Endothelial cell of coronary artery (primary cell): ENCODE results near the gene GPHN. TPM values are rescaled to one million over a fixed set of nuclear protein-coding genes. Genes with fewer than 3 reads are reported as not detected.

Source experiments
- total RNA-seq: library from RNA; depleted of rRNA; stranded (reverse); fragments of >200 nt; gene quantifications from 2 replicates; pipeline ENCODE4 v1.2.3, GENCODE V29; 2014

The GPHN gene
- total RNA-seq: 10.7 and 18.4 TPM in 2 replicates

DNA sequence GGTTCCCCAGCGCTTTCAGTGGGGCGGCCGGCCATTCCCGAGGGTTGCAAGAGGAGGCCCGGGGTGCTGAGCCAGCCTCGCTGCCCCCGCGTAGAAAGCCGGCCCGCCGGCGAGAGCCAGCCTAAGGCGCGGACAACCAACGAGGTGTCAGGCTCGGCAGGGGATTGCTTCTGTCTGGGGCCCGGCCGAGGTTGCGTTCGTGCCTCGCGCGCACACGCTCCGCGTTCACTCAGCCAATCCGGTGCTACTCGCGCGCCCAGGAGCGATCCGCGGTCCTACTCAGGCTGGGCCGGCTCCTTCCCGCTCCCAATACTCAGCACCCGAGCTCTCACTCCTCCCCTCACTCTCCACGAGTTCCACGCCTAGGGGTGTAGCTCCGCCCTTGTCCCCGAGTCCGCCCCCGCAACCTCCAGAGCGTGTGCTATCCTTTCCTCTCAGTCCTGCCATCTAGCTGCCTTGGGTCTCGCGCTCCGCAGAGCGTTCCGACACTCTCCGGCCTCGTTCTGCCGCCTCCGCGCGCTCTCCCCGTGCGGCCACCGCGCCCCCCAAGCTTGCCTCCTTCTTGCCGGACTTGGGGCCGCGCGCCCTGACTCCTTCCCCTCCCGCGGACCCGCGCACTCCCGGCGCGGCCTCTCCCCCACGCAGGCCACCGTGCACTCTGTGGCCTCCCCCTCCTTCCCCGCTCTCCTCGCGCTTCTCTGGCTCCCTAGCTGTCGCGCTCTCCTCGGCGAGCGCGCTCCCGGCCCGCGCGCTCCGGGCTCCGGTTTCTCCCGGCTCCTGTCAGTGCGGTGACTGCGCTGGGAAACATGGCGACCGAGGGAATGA lies at the start of gene GPHN:
Gene GPHN (plus strand): TSS at position 426 of the 825 bp plus-strand sequence.

DNA sequence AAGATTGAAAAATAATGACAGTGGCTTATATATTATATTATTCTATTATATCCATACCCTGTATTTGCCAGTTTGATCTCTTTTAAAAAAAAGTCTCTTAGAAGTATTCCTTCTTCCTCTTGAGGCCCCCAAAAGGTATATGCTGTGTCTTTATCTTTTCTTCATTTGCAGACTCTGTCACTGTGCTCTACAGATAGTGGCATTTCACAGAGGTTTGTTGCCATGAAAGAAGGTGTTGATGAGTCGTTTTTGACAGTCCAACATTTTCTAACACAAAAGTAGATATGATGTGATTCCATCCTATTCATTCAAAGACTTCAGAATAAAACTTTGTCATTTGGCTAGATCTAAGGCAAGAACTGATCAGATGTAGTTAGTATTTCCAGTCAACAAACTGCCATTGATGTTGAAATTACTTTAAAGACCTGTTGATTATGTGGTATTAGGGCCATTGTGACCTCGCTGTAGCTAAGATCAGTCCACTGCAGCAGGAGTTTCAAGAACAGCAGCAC lies 22.0 kb upstream of the GPHN start, which contains the start of gene CCDC196:
Gene CCDC196 (plus strand): TSS at position 462 of the 512 bp plus-strand sequence. CDS start 132 bp downstream, outside the sequence.

Other genes starting within 250 kb of the GPHN start
- not detected in 2 replicates for gene CCDC196, start 21.8 kb upstream of the GPHN start, total RNA-seq